ENCODE results near the gene PDE2A.

PDE2A gene

DNA sequence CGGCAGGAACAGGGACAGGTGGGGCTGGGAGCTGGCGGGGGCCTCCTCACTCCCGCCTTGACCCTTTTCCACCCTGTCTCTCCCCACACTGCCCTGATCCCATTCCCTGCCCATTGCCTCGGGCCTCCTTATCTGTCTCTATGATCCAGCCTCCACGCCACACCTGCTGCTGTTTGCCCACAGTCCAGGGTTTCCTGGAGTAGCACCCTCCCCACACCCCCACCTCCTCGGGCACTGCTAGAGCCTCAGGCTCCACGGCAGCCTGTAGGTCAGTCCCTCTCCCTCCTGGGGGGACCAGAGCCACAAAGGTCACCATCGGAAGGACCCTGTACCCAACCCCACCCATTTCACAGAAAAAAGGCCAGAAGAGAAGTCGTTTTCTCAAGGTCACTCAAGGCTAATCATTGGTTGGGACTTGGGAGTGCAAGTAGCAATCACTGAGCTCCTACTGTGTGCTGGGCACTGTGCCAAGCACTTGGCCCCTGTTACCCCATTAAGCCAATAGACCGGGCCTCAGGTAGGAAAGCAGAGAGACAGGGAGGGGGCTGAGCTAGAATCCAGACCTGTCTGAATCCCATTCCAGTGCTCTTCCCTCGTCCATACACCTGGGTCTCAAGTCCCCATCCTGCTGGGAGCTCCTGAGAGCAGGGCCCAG is 71.8 kb downstream of the PDE2A start:
- no peak overlapping the region for H3K9ac ChIP-seq (ENCODE audit: low read depth, low read length)
- no peak for TF ChIP-seq CTCF (IDR thresholded peaks at IDR 0.05; ENCODE audit: borderline replicate concordance, extremely low read depth, low read length, poor library complexity, severe bottlenecking)
- TF ChIP-seq EZH2 (IDR thresholded peaks at IDR 0.05; ENCODE audit: borderline replicate concordance, low read depth, low read length, severe bottlenecking), result no peak
- no peaks in the 10 kb centered on the region for H3K36me3 ChIP-seq (ENCODE audit: insufficient read depth, low read length)
- no peak overlapping the region for H3K27ac ChIP-seq (ENCODE audit: low read length)
- no peak for DNase-seq
- no peaks in the 10 kb centered on the region for H3K9me3 ChIP-seq (ENCODE audit: insufficient read depth, low read length, severe bottlenecking)
- no peak overlapping the region for H2AFZ ChIP-seq (ENCODE audit: low read depth, low read length)
- H3K4me3 ChIP-seq (ENCODE audit: low read depth in 1 of 2, low read length in 2 of 2), result no peak overlapping the region
- peaks cover 18% of the 10 kb centered on the region for H3K27me3 ChIP-seq (ENCODE audit: insufficient read depth, low read length, poor library complexity)
- no peaks in the 10 kb centered on the region for H3K4me1 ChIP-seq (ENCODE audit: insufficient read depth, low read length)
- H3K79me2 ChIP-seq (ENCODE audit: insufficient read depth, low read length), result no peaks in the 10 kb centered on the region
- peaks cover 3% of the 10 kb centered on the region; the same call in 1 of the 2 replicates for H4K20me1 ChIP-seq (ENCODE audit: insufficient read depth, low read length)
- no peak for ATAC-seq (ENCODE audit: insufficient read depth, low read depth)
- no peak overlapping the region for H3K4me2 ChIP-seq (ENCODE audit: insufficient read depth, low read length)

GRCh38 chr11:72600557-72600956 is 73.7 kb downstream of the PDE2A start:
- Histone ChIP-seq H3K27ac (ENCODE audit: low read length) (no peak overlapping the region), H3K36me3 (ENCODE audit: insufficient read depth, low read length) (no peaks in the 10 kb centered on the region), H4K20me1 (ENCODE audit: insufficient read depth, low read length) (no peaks in the 10 kb centered on the region; the same call in 1 of the 2 replicates), H3K4me3 (ENCODE audit: low read depth in 1 of 2, low read length in 2 of 2) (no peak overlapping the region), H3K9me3 (ENCODE audit: insufficient read depth, low read length, severe bottlenecking) (no peaks in the 10 kb centered on the region), H3K79me2 (ENCODE audit: insufficient read depth, low read length) (no peaks in the 10 kb centered on the region), H2AFZ (ENCODE audit: low read depth, low read length) (no peak overlapping the region), H3K4me1 (ENCODE audit: insufficient read depth, low read length) (no peaks in the 10 kb centered on the region), H3K4me2 (ENCODE audit: insufficient read depth, low read length) (no peak overlapping the region), H3K27me3 (ENCODE audit: insufficient read depth, low read length, poor library complexity) (peaks cover 3% of the 10 kb centered on the region), H3K9ac (ENCODE audit: low read depth, low read length) (no peak overlapping the region)
- no peak for TF ChIP-seq EZH2 (IDR thresholded peaks at IDR 0.05; ENCODE audit: borderline replicate concordance, low read depth, low read length, severe bottlenecking)
- TF ChIP-seq CTCF (IDR thresholded peaks at IDR 0.05; ENCODE audit: borderline replicate concordance, extremely low read depth, low read length, poor library complexity, severe bottlenecking), result no peak
- ATAC-seq (ENCODE audit: insufficient read depth, low read depth), result no peak
- DNase-seq, result no peak

GRCh38 chr11:72599325-72600117 is 74.7 kb downstream of the PDE2A start:
- Histone ChIP-seq H3K4me1 (ENCODE audit: insufficient read depth, low read length) (no peaks in the 10 kb centered on the region), H3K4me3 (ENCODE audit: low read depth in 1 of 2, low read length in 2 of 2) (no peak overlapping the region), H3K36me3 (ENCODE audit: insufficient read depth, low read length) (no peaks in the 10 kb centered on the region), H3K27ac (ENCODE audit: low read length) (no peak overlapping the region), H2AFZ (ENCODE audit: low read depth, low read length) (no peak overlapping the region), H3K4me2 (ENCODE audit: insufficient read depth, low read length) (no peak overlapping the region), H3K9ac (ENCODE audit: low read depth, low read length) (no peak overlapping the region), H3K9me3 (ENCODE audit: insufficient read depth, low read length, severe bottlenecking) (no peaks in the 10 kb centered on the region), H3K27me3 (ENCODE audit: insufficient read depth, low read length, poor library complexity) (peaks cover 3% of the 10 kb centered on the region), H3K79me2 (ENCODE audit: insufficient read depth, low read length) (no peaks in the 10 kb centered on the region), H4K20me1 (ENCODE audit: insufficient read depth, low read length) (no peaks in the 10 kb centered on the region; the same call in 1 of the 2 replicates)
- TF ChIP-seq CTCF (IDR thresholded peaks at IDR 0.05; ENCODE audit: borderline replicate concordance, extremely low read depth, low read length, poor library complexity, severe bottlenecking), result no peak
- TF ChIP-seq EZH2 (IDR thresholded peaks at IDR 0.05; ENCODE audit: borderline replicate concordance, low read depth, low read length, severe bottlenecking), result no peak
- DNase-seq, result no peak
- ATAC-seq (ENCODE audit: insufficient read depth, low read depth), result no peak
